Natural killer cell (primary cell): Measurements from ENCODE around the gene NEK11. TPM values are rescaled to one million over a fixed set of nuclear protein-coding genes. Genes with fewer than 3 reads are reported as not detected.
A peak's percentile ranks its signal among the peaks of the same experiment; 100 is the strongest.

ENCODE experiments used
- ATAC-seq, 3 donors: fragments of 150-1000 bp in 2 of 3; fragments of 200-7000 bp in 1 of 3; cut with Tn5 transposase; 1 replicate in 1 of 3; 2 replicates in 2 of 3; pipeline ENCODE4 v1.10.0; 2021; ENCODE audit warnings: mild to moderate bottlenecking in 2 of 3, moderate library complexity in 2 of 3
- DNase-seq, 2 donors: peaks; one replicate each; pipeline versions ENCODE4 v3.0.0 to v3.0.0-alpha.2; 2013 to 2021; ENCODE audit warnings: mixed read lengths in 1 of 2
- H3K27ac ChIP-seq: one replicate; pipeline ENCODE4 v1.5.1; 2013; ENCODE audit warnings: mild to moderate bottlenecking, low read length
- H3K27me3 ChIP-seq: one replicate; pipeline ENCODE4 v1.6.1; 2013; ENCODE audit warnings: low read length; ENCODE audit not compliant: control insufficient read depth, insufficient read depth
- H3K36me3 ChIP-seq: one replicate; pipeline ENCODE4 v1.6.1; 2013; ENCODE audit warnings: low read length; ENCODE audit not compliant: control insufficient read depth, insufficient read depth
- H3K4me1 ChIP-seq: one replicate; pipeline ENCODE4 v1.6.1; 2013; ENCODE audit warnings: low read length; ENCODE audit not compliant: control insufficient read depth, insufficient read depth
- H3K4me3 ChIP-seq: one replicate; pipeline ENCODE4 v1.5.1; 2013; ENCODE audit warnings: low read length
- H3K9me3 ChIP-seq: one replicate; pipeline ENCODE4 v1.6.1; 2013; ENCODE audit warnings: low read length; ENCODE audit not compliant: control insufficient read depth, insufficient read depth
- H3K27ac Mint-ChIP-seq, 2 donors: one replicate each; pipeline ENCODE4 v1.8.0; 2022; ENCODE audit warnings: mild to moderate bottlenecking in 2 of 2, mixed read lengths in 2 of 2, moderate library complexity in 1 of 2
- H3K27me3 Mint-ChIP-seq, 2 donors: one replicate each; pipeline ENCODE4 v1.8.0; 2022; ENCODE audit warnings: low read depth in 2 of 2, mixed read lengths in 2 of 2
- H3K36me3 Mint-ChIP-seq: one replicate; pipeline ENCODE4 v1.8.0; 2022; ENCODE audit warnings: mixed read lengths
- H3K4me1 Mint-ChIP-seq, 2 donors: one replicate each; pipeline ENCODE4 v1.8.0; 2022; ENCODE audit warnings: mixed read lengths in 2 of 2
- H3K4me3 Mint-ChIP-seq: one replicate; pipeline ENCODE4 v1.8.0; 2022; ENCODE audit warnings: mild to moderate bottlenecking, moderate library complexity, mixed read lengths
- H3K9me3 Mint-ChIP-seq, 2 donors: one replicate each; pipeline ENCODE4 v1.8.0; 2022; ENCODE audit warnings: mixed read lengths in 2 of 2
- WGBS: methylation state at CpG from one replicate; pipeline ENCODE4 v1.1.7; 2013; ENCODE audit warnings: missing lambda C conversion rate; ENCODE audit not compliant: insufficient coverage; 5-methylcytosine and 5-hydroxymethylcytosine counted together
- intact Hi-C: fragments of 100-400 bp; cut with micrococcal nuclease; formaldehyde crosslinking; loops from one replicate; pipeline ENCODE4 v1.14.2; 2022
- total RNA-seq, 4 donors: library from RNA; stranded (reverse); fragments of 120-200 nt in 1 of 4; gene quantifications; one replicate each; pipeline versions ENCODE4 v1.2.3 to v1.2.4, GENCODE V29; 2013 to 2022
- TF ChIP-seq, protein P1 (sequence below): fragments of 200-600 bp; IDR thresholded peaks from one replicate; pipeline ENCODE4 v1.8.0; 2022; ENCODE audit warnings: antibody characterized with exemption

The NEK11 gene
- total RNA-seq, 3 donors from 2014 or later (not counting 1 experiment from before 2014, with no cell fraction given): 2.6 to 3.6 (median 3.5) TPM

- H3K27me3 ChIP-seq: no peaks in the 10 kb centered on the region
- TF ChIP-seq, protein P1, sequence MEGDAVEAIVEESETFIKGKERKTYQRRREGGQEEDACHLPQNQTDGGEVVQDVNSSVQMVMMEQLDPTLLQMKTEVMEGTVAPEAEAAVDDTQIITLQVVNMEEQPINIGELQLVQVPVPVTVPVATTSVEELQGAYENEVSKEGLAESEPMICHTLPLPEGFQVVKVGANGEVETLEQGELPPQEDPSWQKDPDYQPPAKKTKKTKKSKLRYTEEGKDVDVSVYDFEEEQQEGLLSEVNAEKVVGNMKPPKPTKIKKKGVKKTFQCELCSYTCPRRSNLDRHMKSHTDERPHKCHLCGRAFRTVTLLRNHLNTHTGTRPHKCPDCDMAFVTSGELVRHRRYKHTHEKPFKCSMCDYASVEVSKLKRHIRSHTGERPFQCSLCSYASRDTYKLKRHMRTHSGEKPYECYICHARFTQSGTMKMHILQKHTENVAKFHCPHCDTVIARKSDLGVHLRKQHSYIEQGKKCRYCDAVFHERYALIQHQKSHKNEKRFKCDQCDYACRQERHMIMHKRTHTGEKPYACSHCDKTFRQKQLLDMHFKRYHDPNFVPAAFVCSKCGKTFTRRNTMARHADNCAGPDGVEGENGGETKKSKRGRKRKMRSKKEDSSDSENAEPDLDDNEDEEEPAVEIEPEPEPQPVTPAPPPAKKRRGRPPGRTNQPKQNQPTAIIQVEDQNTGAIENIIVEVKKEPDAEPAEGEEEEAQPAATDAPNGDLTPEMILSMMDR: peak; percentile 81
- Mint-ChIP-seq H3K27me3 (no peaks in the 10 kb centered on the region), H3K4me3 (no peak overlapping the region), H3K4me1 (no peaks in the 10 kb centered on the region), H3K36me3 (no peaks in the 10 kb centered on the region), H3K9me3 (no peaks in the 10 kb centered on the region), H3K27ac (no peak overlapping the region)
- no peaks in the 10 kb centered on the region for H3K36me3 ChIP-seq
- no peaks in the 10 kb centered on the region for H3K9me3 ChIP-seq
- H3K4me1 ChIP-seq: no peaks in the 10 kb centered on the region
- ATAC-seq (peak; percentile 61 to 89 (median 79)), DNase-seq (peak in 1 of 2 donors; percentile 79)
- no peak overlapping the region for H3K27ac ChIP-seq
- WGBS: 0% methylated on average over 1 of the region's 1 CpG
- intact Hi-C loops: loop anchor here (1.0 kb wide), 1 partner anchor 348 kb away; the partner anchor contains the start of gene NUDT16
- no peak overlapping the region for H3K4me3 ChIP-seq
Measured at GRCh38 chr3:131033480-131034080, 6.9 kb downstream of the NEK11 start.

DNA sequence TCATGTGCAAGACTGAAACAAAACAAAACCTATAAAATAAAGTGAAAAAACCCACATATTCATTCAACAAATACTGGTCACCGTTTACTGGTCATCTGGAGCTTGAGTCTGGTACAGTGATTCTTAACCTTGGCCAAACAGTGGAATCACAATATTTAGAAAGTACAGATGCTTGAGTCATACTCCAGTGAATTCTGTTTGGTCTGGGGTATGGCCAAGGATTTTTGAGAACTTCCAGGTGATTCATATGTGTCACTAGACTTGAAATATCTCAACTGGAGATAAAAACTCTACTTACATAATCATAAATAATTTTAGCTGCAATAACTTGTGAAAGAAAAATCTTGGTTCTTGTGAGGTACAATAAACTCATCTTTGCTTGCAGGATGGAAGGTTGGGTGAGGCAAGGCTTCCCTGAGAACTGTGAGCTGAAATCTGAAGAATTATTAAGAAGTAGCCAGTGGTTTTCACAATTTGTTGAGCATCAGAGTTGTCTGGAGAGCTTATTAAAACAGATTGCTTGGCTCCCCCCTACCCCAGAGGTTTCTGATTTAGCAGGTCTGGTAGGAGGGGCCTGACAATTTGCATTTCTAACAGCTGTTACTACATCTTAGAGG is 9.6 kb downstream of the NEK11 start:
- WGBS: 54% methylated on average over 1 of the region's 1 CpG
- no peaks in the 10 kb centered on the region for H3K9me3 Mint-ChIP-seq
- no peaks in the 10 kb centered on the region for H3K27me3 Mint-ChIP-seq
- H3K27me3 ChIP-seq: no peaks in the 10 kb centered on the region
- H3K9me3 ChIP-seq: no peaks in the 10 kb centered on the region
- no peak overlapping the region for H3K4me3 Mint-ChIP-seq
- no peaks in the 10 kb centered on the region for H3K36me3 ChIP-seq
- peaks cover 0 to 6% of the 10 kb centered on the region in 2 donors for H3K4me1 Mint-ChIP-seq
- intact Hi-C loops: no loop called here
- no peak overlapping the region for H3K27ac ChIP-seq
- H3K36me3 Mint-ChIP-seq: no peaks in the 10 kb centered on the region
- no peak overlapping the region for H3K4me3 ChIP-seq
- TF ChIP-seq, protein P1: no peak
- ATAC-seq (no peak), DNase-seq (no peak)
- H3K4me1 ChIP-seq: no peaks in the 10 kb centered on the region
- no peak overlapping the region for H3K27ac Mint-ChIP-seq

- intact Hi-C loops: no loop called here
- H3K36me3 Mint-ChIP-seq: no peaks in the 10 kb centered on the region
- H3K4me3 Mint-ChIP-seq: no peak overlapping the region
- no peak for DNase-seq
- Histone ChIP-seq H3K9me3 (no peaks in the 10 kb centered on the region), H3K36me3 (no peaks in the 10 kb centered on the region), H3K27me3 (no peaks in the 10 kb centered on the region), H3K4me3 (no peak overlapping the region), H3K27ac (no peak overlapping the region), H3K4me1 (peaks cover 4% of the 10 kb centered on the region)
- TF ChIP-seq, protein P1: no peak
- H3K27me3 Mint-ChIP-seq: no peaks in the 10 kb centered on the region
- ATAC-seq: no peak
- peaks cover 6 to 13% of the 10 kb centered on the region in 2 donors for H3K4me1 Mint-ChIP-seq
- H3K9me3 Mint-ChIP-seq: no peaks in the 10 kb centered on the region
- WGBS: 97% methylated on average over 4 of the region's 5 CpGs
- H3K27ac Mint-ChIP-seq: no peak overlapping the region
Measured at GRCh38 chr3:131036986-131037385, 10.3 kb downstream of the NEK11 start.
